IPS-18a (cell line): Measurements from ENCODE around the gene PPP1R12B.
"Not testable (repeated sequence)": the region's sequence is repeated elsewhere in the genome, so short reads cannot be mapped to it uniquely, and the experiment has no call there.

Source experiments
- H3K27ac ChIP-seq: one replicate; pipeline ENCODE4 v1.5.1; 2013; ENCODE audit warnings: low read length
- H3K27me3 ChIP-seq: one replicate; pipeline ENCODE4 v1.6.1; 2013; ENCODE audit warnings: mild to moderate bottlenecking, low read length; ENCODE audit not compliant: control insufficient read depth, insufficient read depth
- H3K36me3 ChIP-seq: one replicate; pipeline ENCODE4 v1.6.1; 2013; ENCODE audit warnings: low read depth, low read length; ENCODE audit not compliant: control insufficient read depth
- H3K4me1 ChIP-seq: one replicate; pipeline ENCODE4 v1.6.1; 2013; ENCODE audit warnings: low read depth, low read length; ENCODE audit not compliant: control insufficient read depth
- H3K4me3 ChIP-seq: one replicate; pipeline ENCODE4 v1.5.1; 2013; ENCODE audit warnings: low read length
- H3K9ac ChIP-seq: one replicate; pipeline ENCODE4 v1.6.1; 2013; ENCODE audit warnings: mild to moderate bottlenecking, low read length, moderate library complexity
- H3K9me3 ChIP-seq: one replicate; pipeline ENCODE4 v1.6.1; 2013; ENCODE audit warnings: low read depth, low read length; ENCODE audit not compliant: control insufficient read depth

The PPP1R12B gene

GRCh38 chr1:202596638-202597037, 248.1 kb downstream of the PPP1R12B start:
- no peak overlapping the region for H3K27ac ChIP-seq
- H3K27me3 ChIP-seq = no peaks in the 10 kb centered on the region
- no peak overlapping the region for H3K9ac ChIP-seq
- no peaks in the 10 kb centered on the region for H3K4me1 ChIP-seq
- no peak overlapping the region for H3K4me3 ChIP-seq
- H3K9me3 ChIP-seq = no peaks in the 10 kb centered on the region
- no peaks in the 10 kb centered on the region for H3K36me3 ChIP-seq

DNA sequence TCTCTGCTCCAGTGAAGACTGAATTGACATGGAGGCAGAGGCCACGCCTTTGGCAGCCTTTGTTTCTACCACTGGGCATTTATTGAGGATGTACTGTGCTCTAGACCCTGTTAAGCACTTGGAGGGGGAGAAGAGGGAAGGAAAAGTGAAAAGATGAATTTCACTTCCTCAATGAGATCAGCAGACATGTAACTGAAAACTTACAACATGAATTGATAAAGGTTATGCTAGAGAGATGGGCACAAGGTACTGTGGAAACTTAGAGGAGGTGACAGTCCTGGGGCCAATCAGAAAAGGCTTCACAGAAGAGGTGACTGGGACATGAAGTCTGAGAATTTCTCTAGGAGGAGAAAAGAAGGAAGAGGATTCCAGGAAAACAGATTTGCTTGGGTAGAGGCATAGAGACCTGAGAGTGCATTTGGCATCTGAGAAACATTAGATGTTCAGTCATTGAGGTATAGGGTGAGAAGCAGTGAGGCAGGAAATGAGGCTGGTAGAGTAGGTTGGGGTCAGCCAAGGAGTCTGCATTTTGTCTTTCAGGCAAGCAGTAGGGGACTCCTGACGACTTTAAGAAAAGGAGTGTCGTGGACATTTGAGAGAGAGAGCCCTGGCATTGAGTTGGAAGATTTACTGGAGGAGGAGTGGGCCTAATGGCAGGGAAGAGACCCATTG, 248.7 kb downstream of the PPP1R12B start:
- H3K4me1 ChIP-seq = no peaks in the 10 kb centered on the region
- no peak overlapping the region for H3K4me3 ChIP-seq
- H3K27me3 ChIP-seq = no peaks in the 10 kb centered on the region
- no peak overlapping the region for H3K9ac ChIP-seq
- H3K9me3 ChIP-seq = no peaks in the 10 kb centered on the region
- no peaks in the 10 kb centered on the region for H3K36me3 ChIP-seq
- H3K27ac ChIP-seq = no peak overlapping the region

DNA sequence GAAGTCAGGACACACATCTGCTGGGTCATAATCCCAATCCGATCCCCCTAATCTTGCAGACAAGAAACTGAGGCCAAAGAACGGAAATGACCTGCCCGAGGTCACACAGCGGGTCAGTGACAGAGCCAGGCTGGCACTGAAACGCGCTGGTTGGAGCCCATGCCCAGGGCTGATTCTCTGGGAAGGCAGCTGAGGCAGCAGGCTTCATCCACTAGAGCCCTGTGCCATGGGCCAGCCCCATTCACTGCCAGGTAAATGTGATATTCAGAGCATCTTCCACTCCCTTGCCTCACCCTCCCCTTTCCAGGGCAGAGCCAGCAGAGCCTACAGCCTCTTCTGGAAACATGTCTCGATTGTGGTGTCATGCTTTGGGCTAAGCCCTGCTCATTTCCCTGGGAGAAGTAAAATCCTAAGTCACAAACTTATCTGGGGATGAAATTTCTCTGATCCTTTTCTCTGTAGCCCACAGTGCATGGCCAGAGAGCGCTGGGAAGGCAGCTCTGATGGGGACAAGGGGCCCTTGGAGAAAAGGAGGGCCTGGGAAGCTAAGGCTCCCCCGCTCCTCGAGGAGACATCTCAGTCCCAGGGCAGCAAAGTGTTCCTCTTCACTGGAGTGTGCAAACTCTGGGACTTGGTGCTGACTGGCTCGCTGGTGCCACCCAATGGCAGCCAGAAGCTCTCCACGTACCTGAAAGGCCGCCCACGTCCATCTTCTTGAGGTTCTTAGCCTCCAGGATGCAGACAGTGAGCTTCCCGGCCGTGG, 251.4 kb downstream of the PPP1R12B start:
- Histone ChIP-seq H3K4me1 (no peaks in the 10 kb centered on the region), H3K36me3 (no peaks in the 10 kb centered on the region), H3K27me3 (no peaks in the 10 kb centered on the region), H3K27ac (no peak overlapping the region), H3K4me3 (no peak overlapping the region), H3K9me3 (no peaks in the 10 kb centered on the region), H3K9ac (no peak overlapping the region)

GRCh38 chr1:202600432-202601041, 252.0 kb downstream of the PPP1R12B start:
- no peaks in the 10 kb centered on the region for H3K27me3 ChIP-seq
- no peak overlapping the region for H3K4me3 ChIP-seq
- H3K9me3 ChIP-seq = no peaks in the 10 kb centered on the region
- no peaks in the 10 kb centered on the region for H3K4me1 ChIP-seq
- no peak overlapping the region for H3K9ac ChIP-seq
- no peak overlapping the region for H3K27ac ChIP-seq
- H3K36me3 ChIP-seq = no peaks in the 10 kb centered on the region

DNA sequence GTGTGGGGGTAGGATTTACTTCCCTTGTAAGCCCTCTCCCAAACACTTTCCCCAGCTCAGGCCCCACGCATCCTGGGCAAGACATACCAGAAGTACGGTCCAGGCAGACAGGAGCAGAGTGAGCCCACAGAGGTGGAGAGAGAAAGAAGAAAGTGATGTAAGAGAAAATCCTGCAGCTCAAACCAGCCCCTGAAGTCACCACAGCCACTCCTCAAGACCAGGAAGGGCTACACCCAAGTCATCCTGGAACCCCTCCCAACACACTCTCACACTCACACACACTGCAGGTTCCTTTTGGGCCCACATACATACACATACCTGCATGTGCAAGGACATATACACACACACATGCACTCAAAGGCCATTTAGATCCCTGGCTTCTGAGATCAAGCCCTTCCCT, 254.9 kb downstream of the PPP1R12B start:
- Histone ChIP-seq H3K9me3 (no peaks in the 10 kb centered on the region), H3K27ac (no peak overlapping the region), H3K9ac (no peak overlapping the region), H3K4me3 (no peak overlapping the region), H3K36me3 (no peaks in the 10 kb centered on the region), H3K27me3 (no peaks in the 10 kb centered on the region), H3K4me1 (no peaks in the 10 kb centered on the region)

GRCh38 chr1:202605515-202605914, 257.0 kb downstream of the PPP1R12B start:
- H3K9ac ChIP-seq = no peak overlapping the region
- no peaks in the 10 kb centered on the region for H3K36me3 ChIP-seq
- H3K4me3 ChIP-seq = no peak overlapping the region
- H3K4me1 ChIP-seq = no peaks in the 10 kb centered on the region
- no peak overlapping the region for H3K27ac ChIP-seq
- H3K27me3 ChIP-seq = no peaks in the 10 kb centered on the region
- no peaks in the 10 kb centered on the region for H3K9me3 ChIP-seq

- H3K4me1 ChIP-seq, H3K27me3 ChIP-seq, H3K27ac ChIP-seq: not testable (repeated sequence)
These were observed 263.5 kb downstream of the PPP1R12B start for GRCh38 chr1:202612036-202612435.

DNA sequence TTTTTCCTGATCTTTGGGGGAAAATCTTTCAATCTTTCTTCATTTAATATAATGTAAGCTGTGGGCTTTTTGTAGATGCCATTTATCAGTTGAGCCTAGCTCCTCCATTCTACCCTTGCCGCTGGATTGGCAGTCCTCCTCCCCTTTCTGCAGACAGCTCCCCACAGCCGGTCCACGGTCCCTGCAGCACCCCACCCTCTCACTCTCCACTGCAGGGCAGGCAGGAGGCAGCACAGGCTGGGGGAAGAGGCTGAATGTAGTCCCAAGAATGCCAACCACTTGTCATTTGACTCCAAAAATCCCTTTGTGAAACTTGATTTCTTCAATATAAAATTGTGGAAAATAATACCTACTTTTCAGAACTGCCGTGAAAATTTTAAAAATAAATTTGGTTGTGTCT, 265.1 kb downstream of the PPP1R12B start:
- Histone ChIP-seq H3K27me3 (no peaks in the 10 kb centered on the region), H3K4me3 (no peak overlapping the region), H3K9ac (no peak overlapping the region), H3K9me3 (no peaks in the 10 kb centered on the region), H3K27ac (no peak overlapping the region), H3K4me1 (no peaks in the 10 kb centered on the region), H3K36me3 (no peaks in the 10 kb centered on the region)

More at GRCh38 chr1:202612036-202612435, 263.5 kb downstream of the PPP1R12B start:
- not testable (repeated sequence) for H3K9me3 ChIP-seq, H3K4me3 ChIP-seq, H3K9ac ChIP-seq, H3K36me3 ChIP-seq

- not testable (repeated sequence) for H3K27me3 ChIP-seq, H3K27ac ChIP-seq, H3K4me3 ChIP-seq, H3K36me3 ChIP-seq, H3K4me1 ChIP-seq, H3K9me3 ChIP-seq, H3K9ac ChIP-seq
These were observed 266.1 kb downstream of the PPP1R12B start for GRCh38 chr1:202614363-202615207.

- H3K27ac ChIP-seq, H3K9me3 ChIP-seq, H3K4me3 ChIP-seq, H3K9ac ChIP-seq, H3K27me3 ChIP-seq, H3K36me3 ChIP-seq, H3K4me1 ChIP-seq: not testable (repeated sequence)
These were observed 266.7 kb downstream of the PPP1R12B start for GRCh38 chr1:202615208-202615500.

DNA sequence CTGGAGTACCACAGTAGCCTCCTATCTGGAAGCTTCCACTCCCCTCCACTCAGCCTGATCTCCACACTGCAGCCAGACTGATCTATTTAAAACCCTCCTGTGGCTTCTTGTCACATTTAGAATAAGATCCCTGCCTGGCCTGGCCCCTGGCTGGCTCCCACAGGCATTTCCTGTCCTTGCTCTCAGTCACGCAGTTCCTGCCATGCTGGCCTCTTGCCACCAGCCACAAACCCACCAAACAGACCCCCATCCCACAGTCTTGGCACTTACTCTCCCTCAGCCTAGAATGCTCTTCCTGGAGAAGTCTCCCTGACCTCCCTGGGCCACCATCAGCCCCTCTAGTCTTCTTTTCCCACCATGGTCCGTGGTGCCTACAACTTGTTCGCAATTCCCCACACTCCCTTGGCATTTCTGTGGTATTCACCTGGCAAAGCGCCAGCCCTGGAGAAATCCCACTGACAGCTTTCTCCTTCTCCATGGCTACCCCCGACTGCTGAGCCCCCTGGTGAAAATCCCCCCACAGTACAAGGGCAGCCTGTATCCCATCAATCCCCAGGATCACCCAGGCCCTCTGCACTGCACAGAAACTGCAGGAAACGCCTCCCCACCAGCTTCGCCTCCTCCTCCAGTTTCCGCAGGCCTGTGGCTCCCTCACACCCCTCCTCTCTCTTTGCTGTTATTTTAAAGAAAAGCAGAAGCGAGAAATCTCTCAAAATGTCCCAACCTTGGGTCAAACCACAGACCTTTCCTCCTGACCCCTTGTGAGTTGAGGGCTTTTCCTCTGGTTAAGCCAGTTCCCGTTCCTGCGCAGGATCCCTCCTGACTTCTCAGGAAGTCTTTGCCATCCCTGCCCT, 267.2 kb downstream of the PPP1R12B start:
- H3K4me3 ChIP-seq = no peak overlapping the region
- no peaks in the 10 kb centered on the region for H3K4me1 ChIP-seq
- H3K9ac ChIP-seq = no peak overlapping the region
- H3K9me3 ChIP-seq = no peaks in the 10 kb centered on the region
- H3K36me3 ChIP-seq = no peaks in the 10 kb centered on the region
- no peaks in the 10 kb centered on the region for H3K27me3 ChIP-seq
- H3K27ac ChIP-seq = no peak overlapping the region
